Caco-2 (cell line): ENCODE results near the gene TAS2R46. TPM values are rescaled to one million over a fixed set of nuclear protein-coding genes. Genes with fewer than 3 reads are reported as not detected.

ENCODE experiments used
- BruUV-seq: library from RNA; stranded (reverse); fragments of 400-500 nt; replicated peaks from 2 replicates; lab custom pipeline; 2021; lab: Mats Ljungman, UMichigan
- CTCF ChIA-PET: fragments of 300-600 bp; sonication (Branson Sonifier 250); formaldehyde crosslinking; loops from one replicate; lab custom pipeline; 2022; ENCODE audit warnings: antibody characterized with exemption; lab: Charles Lee
- POLR2A ChIA-PET: fragments of 300-600 bp; sonication (Branson Sonifier 250); formaldehyde crosslinking; loops from one replicate; lab custom pipeline; 2022; ENCODE audit warnings: antibody characterized with exemption; lab: Charles Lee
- DNase-seq, 2 experiments: peaks; one replicate each; pipeline versions ENCODE4 v3.0.0 to v3.0.0-alpha.2; 2020 to 2022
- H3K27me3 ChIP-seq: replicated peaks from 2 replicates; pipeline ENCODE4 v1.6.0; 2011; ENCODE audit warnings: low read length; ENCODE audit not compliant: control insufficient read depth, insufficient read depth
- H3K36me3 ChIP-seq: 2 replicates; pipeline ENCODE4 v1.5.1; 2011; ENCODE audit warnings: low read length; ENCODE audit not compliant: control insufficient read depth, insufficient read depth
- H3K4me1 ChIP-seq: fragments of 250-450 bp; sonication (Bioruptor Pico); 2 replicates; pipeline ENCODE4 v1.5.1; 2020; ENCODE audit warnings: mild to moderate bottlenecking
- H3K4me3 ChIP-seq: 2 replicates; pipeline ENCODE4 v1.5.1; 2011; ENCODE audit warnings: low read depth, mild to moderate bottlenecking, control low read depth, low read length
- H3K9me3 ChIP-seq: fragments of 250-450 bp; sonication (Bioruptor Pico); 2 replicates; pipeline ENCODE4 v1.5.1; 2020; ENCODE audit warnings: mild to moderate bottlenecking, moderate library complexity
- H3K27ac Mint-ChIP-seq: one replicate; pipeline ENCODE4 v1.8.0; 2022; ENCODE audit warnings: mixed read lengths; ENCODE audit not compliant: unreplicated experiment
- H3K27me3 Mint-ChIP-seq: one replicate; pipeline ENCODE4 v1.8.0; 2022; ENCODE audit warnings: mixed read lengths; ENCODE audit not compliant: insufficient read depth, unreplicated experiment
- H3K36me3 Mint-ChIP-seq: one replicate; pipeline ENCODE4 v1.8.0; 2022; ENCODE audit warnings: mild to moderate bottlenecking, mixed read lengths; ENCODE audit not compliant: insufficient read depth, unreplicated experiment
- H3K4me1 Mint-ChIP-seq: one replicate; pipeline ENCODE4 v1.8.0; 2022; ENCODE audit warnings: low read depth, mixed read lengths; ENCODE audit not compliant: unreplicated experiment
- H3K4me3 Mint-ChIP-seq: one replicate; pipeline ENCODE4 v1.8.0; 2022; ENCODE audit warnings: mild to moderate bottlenecking, moderate library complexity, mixed read lengths; ENCODE audit not compliant: unreplicated experiment
- H3K9me3 Mint-ChIP-seq: one replicate; pipeline ENCODE4 v1.8.0; 2022; ENCODE audit warnings: mixed read lengths; ENCODE audit not compliant: unreplicated experiment
- intact Hi-C: fragments of 100-400 bp; cut with micrococcal nuclease; formaldehyde crosslinking; loops from one replicate; pipeline ENCODE4 v1.10.0; 2022; ENCODE audit not compliant: unreplicated experiment
- total RNA-seq: library from RNA; stranded (reverse); gene quantifications from 2 replicates; pipeline ENCODE4 v1.2.3, GENCODE V29; 2022
- TF ChIP-seq, protein P1 (sequence below), 2 experiments: fragments of 200-600 bp in 1 of 2; IDR thresholded peaks; 1 replicate in 1 of 2; 2 replicates in 1 of 2; pipeline versions ENCODE4 v1.5.1 to v1.8.0; 2011 to 2022; ENCODE audit warnings: antibody characterized with exemption in 1 of 2, control low read depth in 1 of 2, inconsistent platforms in 1 of 2, low read depth in 1 of 2, low read length in 1 of 2, mild to moderate bottlenecking in 1 of 2, moderate library complexity in 1 of 2; ENCODE audit not compliant: insufficient read depth in 1 of 2, severe bottlenecking in 1 of 2, unreplicated experiment in 1 of 2

The TAS2R46 gene
- total RNA-seq, 1 experiment from 2014 or later: 2.3 TPM

DNA sequence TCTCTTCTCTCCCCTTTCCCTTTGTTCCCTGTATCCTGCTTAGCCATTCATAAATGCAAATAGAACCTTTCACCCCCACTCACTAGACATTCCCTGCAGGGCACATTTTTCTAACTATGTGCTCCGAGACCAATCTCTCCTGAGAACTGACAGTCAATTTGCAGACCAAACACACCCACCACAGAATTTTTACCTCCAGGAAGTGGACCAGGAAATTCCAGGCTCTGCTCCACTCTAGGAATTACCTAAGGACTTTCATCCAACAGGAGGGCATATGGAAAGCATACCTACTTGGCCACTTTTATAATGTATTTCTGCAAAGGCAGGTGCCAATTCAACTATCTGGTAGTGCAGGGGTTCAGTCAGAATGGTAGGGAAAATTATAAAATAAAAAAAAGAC, 8.9 kb upstream of the TAS2R46 start:
- no peak overlapping the region for H3K4me3 Mint-ChIP-seq
- peaks cover 7% of the 10 kb centered on the region for H3K4me1 Mint-ChIP-seq
- H3K36me3 Mint-ChIP-seq: peaks cover 17% of the 10 kb centered on the region
- TF ChIP-seq, protein P1, sequence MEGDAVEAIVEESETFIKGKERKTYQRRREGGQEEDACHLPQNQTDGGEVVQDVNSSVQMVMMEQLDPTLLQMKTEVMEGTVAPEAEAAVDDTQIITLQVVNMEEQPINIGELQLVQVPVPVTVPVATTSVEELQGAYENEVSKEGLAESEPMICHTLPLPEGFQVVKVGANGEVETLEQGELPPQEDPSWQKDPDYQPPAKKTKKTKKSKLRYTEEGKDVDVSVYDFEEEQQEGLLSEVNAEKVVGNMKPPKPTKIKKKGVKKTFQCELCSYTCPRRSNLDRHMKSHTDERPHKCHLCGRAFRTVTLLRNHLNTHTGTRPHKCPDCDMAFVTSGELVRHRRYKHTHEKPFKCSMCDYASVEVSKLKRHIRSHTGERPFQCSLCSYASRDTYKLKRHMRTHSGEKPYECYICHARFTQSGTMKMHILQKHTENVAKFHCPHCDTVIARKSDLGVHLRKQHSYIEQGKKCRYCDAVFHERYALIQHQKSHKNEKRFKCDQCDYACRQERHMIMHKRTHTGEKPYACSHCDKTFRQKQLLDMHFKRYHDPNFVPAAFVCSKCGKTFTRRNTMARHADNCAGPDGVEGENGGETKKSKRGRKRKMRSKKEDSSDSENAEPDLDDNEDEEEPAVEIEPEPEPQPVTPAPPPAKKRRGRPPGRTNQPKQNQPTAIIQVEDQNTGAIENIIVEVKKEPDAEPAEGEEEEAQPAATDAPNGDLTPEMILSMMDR (IDR thresholded peaks at IDR 0.05; ENCODE audit: insufficient read depth in 1 of 2, low read depth in 1 of 2, low read length in 1 of 2, severe bottlenecking in 1 of 2, unreplicated experiment in 1 of 2): no peak
- intact Hi-C loops: loop anchor here (1.0 kb wide), 1 partner anchor 56 kb away; no protein-coding TSS in a partner anchor
- CTCF ChIA-PET: no interaction called here
- Histone ChIP-seq H3K27me3 (no peaks in the 10 kb centered on the region), H3K4me1 (no peaks in the 10 kb centered on the region), H3K4me3 (no peak overlapping the region), H3K9me3 (no peaks in the 10 kb centered on the region), H3K36me3 (no peaks in the 10 kb centered on the region)
- no peaks in the 10 kb centered on the region for H3K27me3 Mint-ChIP-seq
- BruUV-seq: no TSS peak
- no peaks in the 10 kb centered on the region for H3K9me3 Mint-ChIP-seq
- POLR2A ChIA-PET: interaction anchor here (0.6 kb wide), 1 partner anchor 115 kb away, joined by 3 read pairs; no protein-coding TSS in a partner anchor
- H3K27ac Mint-ChIP-seq: no peak overlapping the region
- no peak for DNase-seq

DNA sequence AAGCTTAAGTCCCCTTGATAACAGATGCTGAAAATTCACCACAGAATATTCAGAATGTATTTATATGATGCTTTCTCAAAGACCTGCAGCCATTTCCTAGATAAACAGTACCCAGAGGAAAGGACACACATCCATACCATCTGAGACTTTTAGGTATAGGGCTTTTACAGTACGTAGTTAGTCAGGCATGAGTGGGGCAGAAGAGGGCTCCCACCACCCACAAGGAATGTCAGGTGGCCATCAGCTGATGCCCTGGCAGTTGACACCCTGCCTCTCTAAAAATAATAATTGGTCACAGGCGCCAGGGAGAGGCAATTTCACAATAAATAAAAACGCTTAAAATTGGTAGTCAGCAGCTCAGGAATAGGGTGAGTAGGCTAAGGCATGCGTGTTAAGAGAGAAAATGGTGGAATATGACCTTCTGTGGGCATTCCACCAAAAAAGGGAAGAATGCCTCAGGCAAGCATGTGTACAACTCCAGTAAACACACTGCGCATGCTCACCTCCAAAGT, 7.8 kb upstream of the TAS2R46 start:
- DNase-seq: no peak
- peaks cover 9% of the 10 kb centered on the region for H3K9me3 Mint-ChIP-seq
- Histone ChIP-seq H3K27me3 (no peaks in the 10 kb centered on the region), H3K36me3 (no peaks in the 10 kb centered on the region), H3K9me3 (no peaks in the 10 kb centered on the region), H3K4me3 (no peak overlapping the region), H3K4me1 (no peaks in the 10 kb centered on the region)
- no peaks in the 10 kb centered on the region for H3K27me3 Mint-ChIP-seq
- POLR2A ChIA-PET: no interaction called here
- intact Hi-C loops: loop anchor here (1.0 kb wide), 1 partner anchor 55 kb away; no protein-coding TSS in a partner anchor
- no TSS peak for BruUV-seq
- no peak overlapping the region for H3K4me3 Mint-ChIP-seq
- CTCF ChIA-PET: no interaction called here
- peaks cover 7% of the 10 kb centered on the region for H3K4me1 Mint-ChIP-seq
- TF ChIP-seq, protein P1 (IDR thresholded peaks at IDR 0.05; ENCODE audit: insufficient read depth in 1 of 2, low read depth in 1 of 2, low read length in 1 of 2, severe bottlenecking in 1 of 2, unreplicated experiment in 1 of 2): no peak
- H3K36me3 Mint-ChIP-seq: peaks cover 23% of the 10 kb centered on the region
- H3K27ac Mint-ChIP-seq: no peak overlapping the region

DNA sequence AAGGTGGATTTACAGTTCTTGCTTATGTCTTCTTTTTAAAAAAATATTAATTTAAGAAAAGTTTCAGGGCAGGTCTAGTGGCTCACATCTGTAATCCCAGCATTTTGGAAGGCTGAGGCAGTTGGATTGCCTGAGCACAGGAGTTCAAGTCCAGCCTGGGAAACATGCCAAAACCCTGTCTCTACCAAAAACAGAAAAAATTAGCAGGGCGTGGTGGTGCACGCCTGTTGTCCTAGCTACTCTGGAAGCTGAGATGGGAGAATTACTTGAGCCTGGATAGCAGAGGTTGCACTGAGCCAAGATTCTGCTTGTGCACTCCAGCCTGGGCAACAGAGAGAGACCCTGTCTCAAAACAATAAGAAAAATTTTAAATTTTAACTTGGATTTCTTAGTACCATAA, 5.4 kb upstream of the TAS2R46 start:
- BruUV-seq: no TSS peak
- Histone ChIP-seq H3K9me3 (no peaks in the 10 kb centered on the region), H3K4me1 (no peaks in the 10 kb centered on the region), H3K4me3 (no peak overlapping the region), H3K27me3 (no peaks in the 10 kb centered on the region), H3K36me3 (no peaks in the 10 kb centered on the region)
- TF ChIP-seq, protein P1 (IDR thresholded peaks at IDR 0.05; ENCODE audit: insufficient read depth in 1 of 2, low read depth in 1 of 2, low read length in 1 of 2, severe bottlenecking in 1 of 2, unreplicated experiment in 1 of 2): no peak
- Mint-ChIP-seq H3K27me3 (no peaks in the 10 kb centered on the region), H3K4me1 (no peaks in the 10 kb centered on the region), H3K4me3 (no peak overlapping the region), H3K27ac (no peak overlapping the region), H3K9me3 (peaks cover 10% of the 10 kb centered on the region), H3K36me3 (peaks cover 23% of the 10 kb centered on the region)
- intact Hi-C loops: no loop called here
- ChIA-PET CTCF (no interaction called here), POLR2A (no interaction called here)
- DNase-seq: no peak
